Inflammatory macrophage (primary cell): ENCODE data around the gene SYDE1.

Experiments used
- DNase-seq, 2 donors: peaks; one replicate each; pipeline ENCODE4 v3.0.0-alpha.2; 2020 to 2022

SYDE1 gene

DNA sequence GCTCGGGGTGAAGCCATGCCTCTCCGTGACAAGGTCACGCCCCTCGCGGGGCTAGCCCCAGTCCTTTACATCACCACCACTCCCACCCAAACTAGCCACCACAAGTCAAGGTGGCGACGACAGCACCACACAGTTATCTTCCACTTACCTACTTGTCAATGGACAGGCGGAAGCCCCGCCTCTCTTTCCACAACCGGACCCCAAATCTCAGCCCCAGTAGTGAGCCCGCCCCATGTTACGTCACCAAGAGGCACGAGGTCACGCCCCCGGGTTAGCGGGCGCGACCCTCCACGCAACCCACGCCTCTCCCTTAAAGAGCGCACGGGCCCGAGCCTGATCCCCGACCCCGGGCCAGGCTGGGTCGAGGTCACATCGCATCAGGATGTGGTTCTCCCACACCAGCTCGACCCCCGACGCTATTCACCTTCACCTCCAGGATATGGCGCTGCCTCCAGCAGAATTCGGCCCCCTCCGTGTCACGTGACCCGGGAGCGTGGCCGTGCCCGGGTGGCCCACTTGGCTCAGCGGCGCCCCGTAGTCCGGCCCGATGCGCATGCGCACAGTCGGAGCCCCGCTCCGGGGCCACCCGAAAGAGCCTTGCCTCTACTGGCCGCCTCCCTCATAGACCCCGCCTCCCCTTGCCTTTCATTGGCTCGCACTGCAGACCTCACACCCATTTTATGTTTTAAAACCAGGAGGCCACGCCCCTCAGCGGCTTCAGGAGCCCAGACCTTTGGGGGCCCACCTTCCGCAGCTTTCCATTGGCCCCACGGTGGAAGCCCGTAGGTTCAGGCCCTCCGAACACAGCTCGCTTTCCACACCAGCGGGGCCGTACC lies 18.2 kb downstream of the SYDE1 start:
- DNase-seq: peak; percentile 99

DNA sequence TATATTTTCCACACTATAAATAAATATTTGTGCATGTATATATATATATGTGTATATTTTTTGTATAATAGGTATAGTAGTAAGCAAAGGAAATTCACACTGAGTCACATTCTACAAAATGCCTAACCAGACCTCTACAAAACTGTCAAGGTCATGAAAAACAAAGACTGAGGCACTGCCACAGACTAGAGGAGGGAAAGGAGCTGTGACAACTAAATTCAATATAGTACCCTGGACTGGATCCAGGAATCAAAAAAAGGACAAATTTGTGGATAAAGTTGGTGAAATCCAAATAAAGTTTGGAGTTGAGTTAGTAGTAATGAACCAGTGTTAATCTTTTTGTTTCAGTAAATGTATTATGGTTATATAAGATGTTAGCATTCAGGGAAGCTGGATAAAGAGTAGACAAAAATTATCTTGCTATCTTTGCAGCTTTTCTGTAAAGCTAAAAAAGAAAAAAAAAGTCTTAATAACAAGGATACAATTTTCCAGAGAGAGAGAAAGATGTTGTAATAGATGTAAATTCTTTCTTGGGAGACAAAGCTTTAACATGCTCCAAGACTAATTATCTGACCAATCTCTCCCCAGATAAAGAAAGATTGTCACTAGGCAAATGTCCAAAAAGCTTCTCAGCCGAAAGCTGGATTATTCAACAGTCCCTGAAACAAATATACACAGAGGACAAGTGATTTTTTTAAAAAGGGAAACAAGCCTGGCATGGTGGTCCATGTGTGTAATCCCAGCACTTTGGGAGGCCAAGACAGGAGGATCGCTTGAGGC lies 19.1 kb downstream of the SYDE1 start:
- no peak for DNase-seq

DNA sequence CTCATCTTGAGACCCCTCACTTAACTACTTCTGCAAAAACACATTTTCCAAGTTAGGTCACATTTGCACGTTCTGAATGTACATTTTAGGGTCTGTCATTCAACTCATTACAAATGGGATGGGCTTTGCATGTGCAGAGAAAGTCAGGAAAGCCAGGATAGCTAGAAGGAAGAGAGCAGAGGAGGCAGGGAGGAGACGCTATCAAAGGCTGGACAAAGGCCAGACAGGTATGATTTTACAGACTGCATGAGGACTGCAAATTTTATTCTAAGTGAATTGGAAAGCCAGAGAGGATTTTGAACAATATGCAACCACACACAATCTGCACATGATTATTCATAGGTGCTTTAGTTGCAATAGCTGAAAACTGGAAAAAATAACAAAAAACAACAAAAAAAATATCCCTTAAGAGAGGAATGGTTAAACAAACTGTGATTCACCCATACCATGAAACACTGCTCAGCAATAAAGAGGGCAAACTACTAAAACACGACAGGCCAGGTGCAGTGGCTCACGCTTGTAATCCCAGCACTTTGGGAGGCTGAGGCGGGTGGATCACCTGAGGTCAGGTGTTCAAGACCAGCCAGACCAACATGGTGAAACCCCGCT lies 21.1 kb downstream of the SYDE1 start:
- DNase-seq: no peak

DNA sequence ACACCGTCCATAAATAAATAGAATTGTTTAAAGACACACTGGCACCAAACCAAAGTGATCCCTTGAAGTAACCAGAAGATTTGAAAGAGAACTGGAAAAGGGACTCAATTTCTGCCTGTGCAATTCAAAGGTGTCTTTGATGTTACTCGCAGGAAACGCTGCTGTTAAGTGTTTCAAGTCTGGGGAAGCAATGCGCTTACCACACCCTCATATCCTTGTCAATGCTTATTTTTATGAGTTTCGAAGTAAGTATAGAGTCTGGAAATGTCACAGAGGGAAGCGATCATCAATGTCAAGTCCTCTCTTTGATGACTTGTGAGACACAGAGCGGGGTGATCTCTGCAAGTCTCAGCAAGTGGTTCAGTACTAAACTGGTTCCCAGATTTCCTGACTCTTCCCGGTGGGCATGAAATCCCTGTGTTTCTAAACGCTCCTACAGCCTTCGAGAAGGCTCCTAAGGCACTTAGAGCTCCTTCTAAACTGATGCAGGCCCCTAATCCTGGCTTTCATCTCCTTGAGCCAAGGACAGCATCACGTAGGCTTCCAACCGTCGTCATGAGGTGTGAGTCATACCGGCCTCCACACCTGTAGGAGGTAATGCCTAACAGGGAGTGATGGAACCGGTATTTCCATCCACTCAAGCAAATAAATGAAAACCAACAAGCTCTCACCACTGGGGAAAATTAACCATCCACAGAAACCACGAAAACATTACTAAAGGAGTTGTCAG lies 22.8 kb downstream of the SYDE1 start:
- DNase-seq: no peak

DNA sequence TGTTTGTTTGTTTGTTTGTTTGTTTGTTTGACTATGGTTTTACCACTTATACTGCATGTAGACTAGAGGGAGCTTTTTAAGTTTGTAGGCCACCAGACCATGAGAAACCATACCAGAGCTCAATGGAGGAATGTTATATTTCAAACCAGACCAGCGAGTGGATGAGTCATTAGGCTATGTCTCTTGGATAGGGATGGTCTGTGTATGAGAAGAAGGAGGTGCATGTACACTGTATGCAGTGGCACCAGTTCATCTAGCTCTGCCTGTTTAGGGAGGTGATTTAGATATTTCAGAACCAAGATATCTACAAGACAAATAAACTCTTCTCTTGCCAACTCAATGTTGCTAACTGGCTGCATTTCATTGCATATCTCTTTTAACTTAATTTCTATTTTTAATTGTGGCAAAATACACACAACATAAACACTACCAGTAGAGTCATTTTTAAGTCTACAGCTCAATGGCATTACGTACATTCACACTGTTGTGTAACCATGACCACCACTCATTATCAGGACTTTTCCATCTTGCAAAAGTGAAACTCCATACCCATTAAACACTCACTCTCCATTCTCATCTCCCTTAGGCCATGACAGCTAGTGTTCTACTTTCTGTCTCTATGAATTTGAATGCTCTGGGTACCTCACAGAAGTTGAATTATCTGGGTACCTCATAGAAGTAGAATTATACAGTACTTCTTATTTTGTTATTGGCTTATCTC lies 29.2 kb downstream of the SYDE1 start:
- DNase-seq: no peak

DNA sequence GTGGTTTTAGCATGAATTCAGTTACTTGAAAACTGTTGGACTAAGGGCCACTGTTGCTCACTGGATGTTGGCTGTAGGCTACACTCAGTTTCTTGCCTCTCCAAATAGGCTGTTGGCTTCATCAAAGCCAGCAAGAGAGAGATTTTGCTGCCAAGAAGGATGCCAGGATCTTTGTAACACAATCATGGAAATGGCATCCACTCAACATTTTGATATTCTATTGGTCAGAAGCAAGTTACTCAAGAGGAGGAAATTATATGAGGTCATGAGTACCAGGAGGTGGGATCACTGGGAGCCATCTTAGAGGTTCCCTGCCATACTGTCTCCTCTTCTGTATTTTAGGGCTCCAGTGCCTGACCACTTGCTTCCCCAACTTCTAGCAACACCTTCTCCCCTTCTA lies 30.6 kb downstream of the SYDE1 start:
- DNase-seq: no peak

DNA sequence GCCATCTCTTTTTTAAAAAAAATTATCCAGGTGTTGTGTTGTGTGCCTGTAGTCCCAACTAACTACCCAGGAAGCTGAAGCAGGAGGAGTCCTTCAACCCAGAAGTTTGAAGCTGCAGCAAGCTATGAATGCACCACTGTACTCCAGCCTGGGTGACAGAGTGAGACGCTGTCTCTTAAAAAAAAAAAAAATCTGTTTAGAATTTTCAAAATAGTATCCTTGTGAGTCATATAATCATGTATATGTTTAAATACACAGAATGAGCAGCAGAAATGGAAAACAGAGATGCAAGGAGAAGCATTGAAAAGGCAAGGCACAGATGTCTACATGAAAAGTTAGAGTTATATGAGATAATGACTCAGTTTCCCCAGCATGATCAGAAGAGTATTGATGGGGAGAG lies 31.2 kb downstream of the SYDE1 start:
- DNase-seq: no peak

DNA sequence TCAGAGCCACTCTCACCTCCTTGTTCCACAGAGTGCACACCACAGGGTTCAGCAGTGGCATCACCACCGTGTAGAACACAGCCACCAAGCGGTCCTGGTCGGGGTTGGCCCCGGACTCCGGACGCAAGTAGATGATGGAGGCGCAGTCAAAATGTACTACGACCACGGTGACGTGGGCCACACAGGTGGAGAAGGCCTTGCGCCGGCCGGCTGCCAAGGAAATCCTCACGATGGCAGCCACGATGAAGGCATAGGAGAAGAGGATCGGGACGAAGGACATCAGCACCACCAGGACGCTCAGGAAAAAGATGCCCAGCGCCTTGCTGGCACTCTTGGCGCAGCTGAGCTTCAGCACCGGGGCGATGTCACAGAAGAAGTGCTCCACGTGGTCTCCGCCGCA lies 33.9 kb downstream of the SYDE1 start:
- no peak for DNase-seq

DNA sequence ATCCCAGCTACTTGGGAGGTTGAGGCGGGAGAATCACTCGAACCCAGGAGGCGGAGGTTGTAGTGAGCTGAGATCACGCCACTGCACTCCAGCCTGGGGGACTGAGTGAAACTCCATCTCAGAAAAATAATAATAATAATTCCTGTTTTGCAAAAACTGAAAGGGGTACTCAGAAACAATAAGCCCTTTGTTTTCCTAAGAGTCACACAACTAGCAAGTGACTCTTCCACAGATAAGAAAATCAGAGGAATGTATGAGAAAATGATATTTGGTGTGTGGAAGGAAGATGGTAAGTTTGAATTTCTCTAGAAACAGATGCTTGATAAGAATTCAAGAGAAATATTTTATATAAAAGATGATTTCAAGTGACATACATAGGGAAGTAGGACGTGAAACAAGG lies 35.1 kb downstream of the SYDE1 start:
- DNase-seq: no peak

DNA sequence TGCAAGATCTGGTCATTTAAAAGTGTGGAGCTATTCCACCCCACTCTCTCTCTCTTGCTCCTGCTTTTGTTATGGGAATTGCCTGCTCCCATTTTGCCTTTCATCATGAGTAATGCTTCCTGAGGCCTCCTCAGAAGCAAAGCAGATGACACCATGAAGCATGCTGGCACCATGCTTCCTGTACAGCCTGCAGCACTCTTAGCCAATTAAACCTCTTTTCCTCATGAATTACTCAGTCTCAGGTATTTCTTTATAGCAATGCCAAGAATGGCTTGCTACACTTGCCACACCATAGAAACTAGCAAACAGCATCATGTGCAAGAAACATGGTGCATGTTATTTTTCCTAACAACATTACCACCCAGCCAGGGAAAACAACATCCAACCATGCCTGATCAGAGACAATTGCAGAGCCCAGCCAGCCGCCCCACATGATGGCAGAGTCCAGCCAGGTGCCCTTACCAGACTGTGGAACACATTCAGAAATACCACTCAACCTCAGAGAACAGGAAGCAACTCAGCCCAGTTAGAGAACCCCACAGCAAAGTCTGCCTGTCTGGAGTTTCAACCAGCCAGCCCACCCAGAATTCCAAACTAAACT lies 36.9 kb downstream of the SYDE1 start:
- DNase-seq: no peak

DNA sequence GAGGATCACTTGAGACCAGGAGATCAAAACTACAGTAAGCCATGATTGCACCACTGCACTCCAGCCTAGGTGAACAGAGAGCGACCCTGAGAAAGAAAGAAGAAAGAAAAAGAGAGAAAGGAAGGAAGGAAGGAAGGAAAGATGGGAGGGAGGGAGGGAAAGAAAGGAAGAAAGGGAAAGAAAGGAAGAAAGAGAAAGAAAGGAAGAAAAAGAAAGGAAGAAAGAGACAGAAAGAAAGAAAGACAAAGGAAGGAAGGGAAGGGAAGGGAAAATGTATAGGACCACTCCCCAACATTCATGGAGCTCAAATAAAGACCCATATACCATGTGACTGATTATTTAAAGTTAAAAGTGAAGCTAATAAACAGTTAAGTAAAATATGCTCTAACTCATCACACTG lies 39.9 kb downstream of the SYDE1 start:
- DNase-seq: no peak

DNA sequence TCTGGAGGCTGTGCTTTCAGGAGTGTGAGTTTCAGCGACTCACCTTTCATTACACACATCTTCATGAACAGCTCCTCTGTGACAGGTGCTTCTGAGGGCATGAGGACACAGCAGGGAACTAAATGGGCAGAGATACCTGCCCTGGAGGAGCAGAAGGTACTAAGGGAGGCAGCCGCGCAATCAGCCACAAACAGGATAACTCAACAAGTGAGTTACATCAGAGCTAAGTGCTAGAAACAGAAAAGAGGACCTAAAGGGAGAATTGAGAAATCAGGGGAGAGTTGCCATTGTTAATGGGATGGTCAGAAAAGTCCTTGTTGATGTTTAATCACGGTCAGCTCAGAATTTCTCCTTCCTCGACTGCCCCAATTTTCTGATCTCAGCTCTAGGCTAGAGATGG lies 42.5 kb downstream of the SYDE1 start:
- DNase-seq: peak; percentile 58 to 76

DNA sequence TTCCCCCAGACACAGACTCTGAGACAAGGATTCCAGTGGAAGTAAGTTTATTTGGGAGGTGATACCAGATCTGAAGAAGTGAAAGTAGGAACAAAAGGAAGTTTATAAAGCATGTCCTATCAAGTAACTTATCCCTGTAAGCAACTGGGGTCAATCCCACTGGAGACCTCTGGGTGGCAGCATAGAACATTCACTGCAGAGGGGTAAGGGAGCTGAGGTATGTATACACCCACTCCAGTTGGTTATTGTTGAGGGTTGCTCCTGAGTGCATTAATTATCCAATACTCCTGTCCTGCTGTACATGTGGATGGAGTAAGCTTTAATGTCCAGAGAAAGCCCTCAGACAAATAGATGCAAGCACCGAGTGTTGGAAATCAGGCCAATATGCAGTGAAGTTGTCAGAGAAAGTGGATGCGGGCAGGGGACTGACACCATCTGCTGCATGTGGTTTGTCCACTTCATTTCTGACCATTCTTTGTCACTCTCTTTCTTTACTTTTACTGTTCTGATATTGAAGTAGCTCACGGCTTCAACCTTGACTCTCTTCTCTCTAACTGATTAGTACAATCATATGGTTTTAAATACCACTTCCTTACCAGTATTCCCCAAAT lies 46.9 kb downstream of the SYDE1 start:
- DNase-seq: peak; percentile 60 to 66

DNA sequence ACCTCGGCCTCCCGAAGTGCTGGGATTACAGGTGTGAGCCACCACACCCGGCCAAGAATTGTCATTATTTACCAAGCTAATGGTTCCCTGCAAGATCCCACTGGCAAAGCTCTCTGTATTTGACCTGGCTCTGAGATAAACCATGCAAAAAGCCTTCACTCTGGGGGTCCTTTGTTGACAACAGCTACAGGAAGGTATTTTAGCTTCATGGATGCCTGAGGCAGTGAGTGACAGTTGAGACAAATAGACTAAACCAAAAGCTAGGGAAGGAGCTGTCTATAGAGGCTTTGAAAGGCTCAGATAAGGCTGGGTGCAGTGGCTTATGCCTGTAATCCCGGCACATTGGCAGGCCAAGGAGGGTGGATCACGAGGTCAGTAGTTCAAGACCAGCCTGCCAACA lies 48.1 kb downstream of the SYDE1 start:
- no peak for DNase-seq

DNA sequence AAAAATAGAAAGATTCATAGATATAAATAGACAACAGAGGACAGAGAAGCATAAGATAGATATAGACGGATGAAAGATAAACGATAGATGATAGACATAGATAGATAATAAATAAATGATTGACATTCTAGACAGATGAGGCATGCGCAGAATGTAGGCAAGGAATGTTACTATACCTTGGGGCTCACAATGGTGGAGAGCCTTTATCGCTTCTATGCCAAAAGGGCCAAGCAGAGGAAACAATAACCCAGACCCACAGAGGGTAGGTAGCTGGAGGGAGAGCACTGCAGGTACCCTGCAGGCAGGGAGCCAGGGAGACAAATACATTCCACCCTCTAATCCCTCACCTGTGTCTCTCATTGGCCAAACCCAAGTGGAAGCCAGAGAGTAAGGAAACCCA lies 49.2 kb downstream of the SYDE1 start:
- DNase-seq: no peak

DNA sequence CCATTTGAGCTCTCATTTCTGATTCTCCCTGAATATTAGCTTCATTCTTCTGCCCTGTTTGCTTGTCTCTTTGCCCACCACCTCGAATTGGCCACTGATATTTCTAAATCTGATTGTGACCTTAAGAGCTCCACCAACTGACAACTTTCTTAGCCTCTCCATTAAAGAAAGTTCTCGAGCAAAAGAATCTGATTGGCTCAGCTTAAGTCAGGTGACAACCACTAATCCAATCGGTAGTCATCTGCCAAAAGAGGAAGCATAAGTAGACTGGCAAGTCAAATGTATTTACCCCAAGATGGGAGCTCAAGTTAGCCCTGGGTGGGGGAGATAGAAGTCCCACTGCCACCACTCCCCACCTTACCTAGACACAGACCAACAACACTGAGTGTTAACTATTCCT lies 52.0 kb downstream of the SYDE1 start:
- DNase-seq: no peak

DNA sequence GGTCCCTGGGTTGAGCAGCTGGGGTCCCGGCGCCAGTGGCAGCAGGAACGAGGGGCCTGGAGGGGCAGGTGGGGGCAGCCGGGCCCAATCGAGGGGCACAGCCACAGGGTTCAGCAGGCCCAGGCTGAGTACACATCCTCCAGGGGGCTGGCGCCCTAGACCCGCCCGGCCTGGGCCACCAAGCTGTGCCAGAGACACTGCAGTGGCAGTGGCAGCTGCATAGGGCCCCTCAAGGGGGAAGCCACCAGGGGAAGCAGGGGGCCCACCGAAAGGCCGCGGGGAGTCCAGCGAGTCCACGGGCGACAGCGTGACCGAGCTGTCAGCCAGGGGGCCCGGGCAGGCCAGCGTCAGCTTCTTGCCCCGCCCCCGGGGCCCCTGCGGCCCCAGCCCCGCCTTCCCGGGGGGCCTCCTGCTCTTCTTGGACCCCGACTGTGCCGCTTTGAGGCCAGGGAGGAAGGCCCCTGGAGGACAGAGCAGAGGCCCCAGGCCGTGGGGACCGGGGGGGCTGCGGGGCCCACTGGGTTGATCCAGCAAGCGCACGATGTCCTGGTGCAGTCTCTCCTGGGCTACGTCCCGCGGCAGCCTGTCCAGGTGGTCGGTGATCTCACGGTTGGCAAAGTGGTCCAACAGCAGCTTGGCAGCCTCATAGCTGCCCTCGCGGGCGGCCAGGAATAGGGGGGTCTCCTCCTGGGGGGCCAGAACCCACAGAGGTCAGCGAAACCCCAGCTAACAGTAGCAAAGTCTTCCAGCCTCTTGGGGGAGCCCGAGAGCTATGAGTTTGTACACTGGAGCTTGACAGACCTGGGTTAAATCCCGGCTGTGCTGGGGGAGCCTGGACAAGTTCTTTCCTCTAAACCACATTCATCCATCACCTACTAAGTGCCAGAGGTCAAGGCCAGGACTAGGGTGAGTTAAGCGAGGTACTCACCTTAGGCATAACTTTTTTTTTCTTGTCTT lies 54.1 kb downstream of the SYDE1 start:
- no peak for DNase-seq
